NCI-H2171 treated with DMSO at 0.1 percent for 48 hours (cell line): ENCODE measurements around the gene SHCBP1L.

Experiments
- DNase-seq: peaks from one replicate; lab custom pipeline; 2025; lab: John Stamatoyannopoulos, UW

The SHCBP1L gene

DNA sequence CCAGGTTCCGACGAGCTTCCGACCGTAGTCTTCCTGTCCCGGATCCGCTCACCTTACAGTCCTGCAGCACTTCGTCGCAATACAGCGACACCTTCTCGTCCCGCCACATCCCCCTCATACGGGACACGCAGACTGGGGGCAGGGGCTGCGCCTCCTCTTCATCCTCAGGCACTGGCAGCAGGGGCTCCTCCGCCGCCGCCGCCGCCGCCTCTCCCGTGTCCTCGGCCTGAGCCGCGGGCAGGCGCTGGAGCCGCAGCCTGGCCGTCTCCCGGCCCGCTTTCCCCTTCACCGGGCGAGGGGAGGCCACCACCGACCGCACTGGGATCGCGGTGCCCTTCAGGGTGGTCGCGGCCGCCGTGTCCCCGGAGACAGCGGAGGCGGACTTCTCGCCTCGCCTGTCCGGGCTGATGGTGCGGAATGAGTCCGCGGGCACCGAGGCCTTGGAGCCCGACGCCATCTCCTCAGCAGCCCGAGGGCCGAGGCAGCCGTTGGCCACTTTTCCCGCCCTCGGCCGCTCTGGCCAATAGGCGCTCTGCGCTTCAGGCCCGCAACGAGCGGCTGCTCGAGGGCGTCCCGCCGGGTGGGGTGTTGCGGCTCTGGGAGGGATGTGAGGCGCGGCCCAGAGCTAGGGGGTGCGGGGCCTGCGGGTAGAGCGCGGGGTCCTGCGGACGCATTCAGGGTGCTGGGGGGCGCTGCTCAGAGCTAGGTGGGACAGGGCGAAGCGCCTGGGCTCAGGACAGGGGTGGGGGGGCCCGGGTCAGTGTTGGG, at the start of gene SHCBP1L:
Gene SHCBP1L, minus strand, starts transcription at position 490 of the 768 bp plus-strand sequence. Its CDS starts 33 bp downstream, at position 457.
- no peak for DNase-seq

DNA sequence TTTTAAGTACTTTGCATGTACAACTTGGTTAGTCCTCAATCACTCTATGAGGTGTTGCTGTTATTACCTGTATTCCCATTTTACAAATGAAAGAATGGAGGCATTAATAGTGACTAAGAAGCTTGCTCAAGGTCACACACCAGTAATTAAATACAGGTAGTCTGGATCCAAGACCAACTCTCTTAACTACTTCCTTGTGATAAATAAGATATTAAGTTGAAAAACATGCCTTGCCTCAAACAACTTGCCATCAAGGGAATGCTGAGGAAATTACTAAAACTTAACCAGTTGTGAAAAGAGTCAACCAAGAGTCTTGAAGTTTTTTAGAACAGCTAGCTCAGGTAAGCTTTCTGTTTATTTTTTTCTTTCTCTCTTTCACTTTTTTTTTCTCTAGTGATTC, 49.3 kb upstream of the SHCBP1L start:
- no peak for DNase-seq

DNA sequence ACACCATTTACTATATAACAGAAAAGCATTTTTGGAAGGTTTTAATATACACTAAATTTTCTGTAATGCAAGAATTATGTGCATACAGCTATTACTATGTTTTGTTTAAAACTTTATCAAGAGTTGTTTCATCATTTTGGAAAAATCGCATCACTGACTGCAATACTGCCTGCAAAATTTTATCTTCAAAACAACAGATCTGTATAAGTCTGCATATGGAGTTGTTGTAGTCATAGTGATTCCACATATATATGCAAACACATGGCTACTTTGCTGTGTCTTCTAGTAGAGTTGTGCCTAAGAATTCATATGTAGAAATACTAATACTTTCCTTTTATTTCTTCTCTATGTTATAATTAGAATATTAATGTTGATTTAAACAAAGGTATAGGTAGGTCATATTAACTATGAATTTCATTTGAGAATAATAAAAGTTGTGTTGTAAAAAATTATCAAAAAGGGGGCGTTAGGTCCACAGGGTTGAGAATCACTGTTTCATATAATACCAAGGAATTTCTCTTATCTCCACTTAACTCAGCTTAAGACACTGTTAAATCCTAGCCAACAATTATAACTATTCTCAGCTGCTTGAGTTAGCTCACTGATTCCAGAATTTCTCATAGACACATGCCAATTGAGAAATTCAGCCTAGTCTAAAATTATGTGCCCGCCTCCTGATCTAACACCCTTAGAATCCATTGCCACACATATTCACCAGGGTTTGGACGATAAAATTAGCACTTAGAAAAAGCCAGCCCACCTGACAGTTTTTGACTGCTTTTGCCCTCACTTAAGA, 47.4 kb upstream of the SHCBP1L start:
- DNase-seq: no peak

DNA sequence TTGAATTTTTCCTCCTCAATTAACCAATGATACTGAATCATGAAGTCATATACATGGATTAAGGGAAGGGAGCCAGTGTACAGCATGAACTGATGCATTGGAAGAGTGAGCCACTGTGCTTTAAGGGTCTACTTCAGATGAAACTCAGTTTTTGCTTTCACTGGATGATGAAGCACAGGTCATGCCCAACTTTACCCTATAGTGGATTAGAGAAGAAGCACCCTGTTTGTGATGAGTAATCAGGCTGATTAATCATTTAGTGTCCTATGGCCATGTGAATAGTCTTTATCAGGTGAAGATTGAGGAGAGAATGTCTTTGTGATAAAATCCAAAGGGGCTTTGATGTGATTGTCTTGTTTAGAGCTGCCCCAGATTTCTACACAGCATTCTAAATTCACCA, 45.5 kb upstream of the SHCBP1L start:
- no peak for DNase-seq

DNA sequence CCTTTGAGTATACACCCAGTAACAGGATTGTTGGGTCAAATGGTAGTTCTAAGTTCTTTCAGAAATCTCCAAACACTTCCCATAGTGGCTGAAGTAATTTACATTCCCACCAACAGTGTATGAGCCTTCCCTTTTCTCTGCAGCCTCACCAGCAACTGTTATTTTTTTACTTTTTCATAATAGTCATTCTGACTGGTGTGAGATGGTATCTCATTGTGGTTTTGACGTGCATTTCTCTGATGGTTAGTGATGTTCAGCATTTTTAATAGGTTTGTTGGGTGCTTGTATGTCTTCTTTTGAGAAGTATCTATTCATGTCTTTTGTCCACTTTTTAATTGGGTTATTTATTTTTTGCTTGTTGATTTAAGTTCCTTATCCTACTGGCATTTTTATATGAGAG, 43.9 kb upstream of the SHCBP1L start:
- no peak for DNase-seq

DNA sequence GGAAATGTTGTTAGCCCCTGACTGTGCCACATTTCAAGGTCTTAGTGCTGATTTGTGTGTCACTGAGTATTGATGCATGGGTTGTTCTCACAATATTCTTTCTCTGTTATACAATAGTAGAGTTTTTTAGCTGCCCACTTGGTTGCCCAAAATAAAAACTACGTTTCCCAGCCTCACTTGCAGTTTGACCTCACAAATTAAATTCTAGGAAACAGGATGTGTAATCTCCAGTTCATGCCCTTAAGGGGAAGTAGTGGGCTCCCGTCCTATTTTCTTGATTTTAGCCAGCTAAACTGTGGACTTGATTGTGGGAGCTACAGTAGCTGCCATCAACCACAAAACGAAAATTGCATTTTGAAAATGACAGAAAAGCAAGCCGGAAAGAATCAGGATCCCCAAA, 42.9 kb upstream of the SHCBP1L start:
- DNase-seq: no peak

DNA sequence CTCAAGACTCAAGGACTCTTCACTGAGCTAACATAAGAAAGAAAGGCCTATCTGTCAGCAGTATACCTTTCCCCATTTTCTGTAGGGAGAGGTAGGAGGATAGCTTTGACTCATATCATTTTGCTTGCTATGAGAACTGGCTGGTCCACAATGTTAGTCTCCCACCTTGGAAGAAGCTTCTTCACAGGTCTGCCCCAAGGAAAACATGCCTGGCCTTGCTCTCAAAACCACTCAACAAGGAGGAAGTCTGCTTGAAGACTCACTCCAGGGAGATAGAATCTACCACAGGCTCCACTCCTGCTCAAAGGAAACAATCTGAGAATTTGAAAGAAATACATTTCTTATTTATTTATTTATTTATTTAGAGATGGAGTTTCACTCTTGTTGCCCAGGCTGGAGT, 40.8 kb upstream of the SHCBP1L start:
- DNase-seq: no peak

DNA sequence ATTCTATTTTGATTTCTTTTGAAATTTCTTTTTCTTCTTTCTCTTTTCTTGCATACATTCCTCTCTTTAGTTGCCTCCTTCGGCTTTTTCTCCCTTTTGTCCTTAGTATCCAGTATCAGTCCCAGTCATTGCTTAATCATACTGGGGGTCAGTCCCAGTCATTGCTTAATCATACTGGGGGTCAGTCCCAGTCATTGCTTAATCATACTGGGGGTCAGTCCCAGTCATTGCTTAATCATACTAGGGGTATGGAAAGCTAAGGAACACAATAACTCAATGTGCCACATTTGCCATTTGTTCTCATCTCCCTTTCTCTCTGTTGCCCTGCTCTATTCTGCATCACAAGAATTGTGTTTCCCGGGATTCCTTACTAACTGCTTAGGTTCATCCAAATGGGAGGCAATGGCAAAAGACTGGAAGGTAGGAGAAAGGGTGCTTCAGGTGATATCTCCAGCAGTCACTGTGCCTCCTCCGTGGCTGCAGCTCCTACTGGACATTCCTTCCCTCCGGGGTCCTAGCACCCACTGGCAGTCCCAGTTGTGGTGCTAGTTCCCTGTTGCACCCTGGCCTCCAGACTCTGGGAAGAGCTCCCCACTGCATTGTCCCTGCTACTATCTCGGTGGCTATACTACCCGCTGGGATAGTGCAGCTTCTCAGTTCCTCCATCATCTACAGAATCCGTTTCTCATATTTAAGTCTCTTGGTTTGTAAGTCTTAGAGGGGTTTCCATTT, 37.6 kb upstream of the SHCBP1L start:
- no peak for DNase-seq

DNA sequence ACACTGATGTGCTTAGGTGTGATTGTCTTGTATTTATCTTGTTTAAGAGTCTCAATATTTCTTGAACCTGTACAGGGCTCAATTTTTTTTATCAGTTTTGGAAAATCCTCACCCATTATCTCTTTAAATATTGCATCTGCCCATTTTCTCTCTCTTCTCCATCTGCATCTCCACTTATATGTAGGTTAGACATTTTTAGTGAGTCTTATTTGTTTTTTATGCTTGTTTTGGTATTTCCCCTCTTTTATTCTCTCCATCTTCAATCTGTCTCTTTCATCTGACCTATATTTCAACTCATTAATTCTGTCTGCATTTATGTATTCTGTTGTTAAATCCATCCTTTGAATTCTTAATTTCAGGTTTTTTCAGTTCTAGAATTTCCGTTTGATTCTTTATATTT, 32.9 kb upstream of the SHCBP1L start:
- no peak for DNase-seq

DNA sequence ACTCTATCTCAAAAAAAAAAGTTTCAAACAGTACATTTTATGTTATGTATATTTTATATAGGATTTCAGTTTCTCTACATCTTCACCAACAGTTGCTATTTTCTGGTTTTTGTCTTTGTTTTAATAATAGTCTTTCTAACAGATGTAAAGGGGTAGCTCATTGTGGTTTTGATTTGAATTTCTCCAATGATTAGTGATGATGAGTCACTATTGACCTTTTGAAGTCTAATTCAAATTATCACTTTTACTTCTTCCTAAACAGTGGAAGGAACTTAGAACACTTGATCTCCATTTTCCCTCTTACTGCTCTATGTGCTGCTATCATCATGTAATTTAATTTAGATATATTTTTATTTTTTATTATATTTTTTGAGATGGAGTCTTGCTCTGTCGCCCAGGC, 31.7 kb upstream of the SHCBP1L start:
- DNase-seq: no peak

DNA sequence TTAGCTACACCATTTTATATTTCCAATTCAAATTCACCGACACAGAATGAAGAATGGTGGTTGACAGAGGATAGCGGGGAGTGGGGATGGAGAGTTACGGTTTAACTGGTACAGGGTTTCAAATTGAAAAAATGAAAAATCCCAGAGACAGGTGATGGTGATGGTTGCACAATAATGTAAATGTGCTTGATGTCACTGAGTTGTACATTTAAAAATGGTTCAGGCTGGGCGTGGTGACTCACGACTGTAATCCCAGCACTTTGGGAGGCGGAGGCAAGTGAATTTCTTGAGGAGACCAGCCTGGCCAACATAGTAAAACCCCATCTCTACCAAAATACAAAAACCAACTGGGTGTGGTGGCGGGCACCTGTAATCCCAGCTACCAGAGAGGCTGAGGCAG, 31.2 kb upstream of the SHCBP1L start:
- no peak for DNase-seq

DNA sequence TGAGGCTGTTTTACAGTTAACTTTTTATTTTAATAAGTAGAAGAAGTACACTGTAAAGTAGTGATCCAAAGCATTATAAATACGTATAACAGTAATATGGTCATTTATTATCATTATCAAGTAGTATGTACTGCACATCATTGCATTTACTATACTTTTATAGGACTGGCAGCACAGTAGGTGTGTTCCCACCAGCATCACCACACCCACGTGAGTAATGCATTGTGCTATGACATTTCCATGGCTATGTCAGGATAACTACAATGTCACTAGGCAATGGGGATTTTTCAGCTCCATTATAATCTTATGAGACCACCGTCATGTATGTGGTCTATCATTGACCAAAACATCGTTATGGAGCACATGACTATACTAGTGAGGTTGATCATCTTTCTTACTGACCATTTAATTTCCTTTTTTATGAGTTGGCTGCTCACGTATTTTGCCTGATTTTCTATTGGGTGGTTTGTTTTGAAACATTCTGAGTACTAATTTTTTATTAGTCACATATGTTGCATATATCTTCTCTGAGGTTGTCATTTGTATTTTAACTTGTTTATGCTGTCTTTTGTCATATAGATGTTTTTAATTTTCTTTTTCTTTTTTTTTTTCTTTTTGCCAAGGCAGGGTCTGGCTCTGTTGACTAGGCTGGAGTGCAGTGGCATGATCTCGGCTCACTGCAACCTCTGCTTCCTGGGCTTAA, 25.3 kb upstream of the SHCBP1L start:
- DNase-seq: no peak

DNA sequence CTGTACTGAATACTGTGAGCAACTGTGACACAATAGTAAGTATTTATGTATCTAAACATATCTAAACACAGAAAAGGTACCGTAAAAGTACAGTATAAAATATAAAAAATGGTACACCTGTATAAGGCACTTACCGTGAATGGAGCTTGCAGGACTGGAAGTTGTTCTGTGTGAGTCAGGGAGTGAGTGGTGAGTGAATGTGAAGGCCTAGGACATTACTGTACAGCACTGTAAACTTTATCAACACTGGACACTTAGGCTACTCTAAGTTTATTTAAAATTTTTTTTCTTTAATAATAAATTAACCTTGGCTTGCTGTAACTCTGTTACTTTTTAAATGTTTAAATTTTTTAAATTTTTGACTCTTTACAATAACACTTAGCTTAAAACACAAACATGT, 24.5 kb upstream of the SHCBP1L start:
- DNase-seq: no peak

DNA sequence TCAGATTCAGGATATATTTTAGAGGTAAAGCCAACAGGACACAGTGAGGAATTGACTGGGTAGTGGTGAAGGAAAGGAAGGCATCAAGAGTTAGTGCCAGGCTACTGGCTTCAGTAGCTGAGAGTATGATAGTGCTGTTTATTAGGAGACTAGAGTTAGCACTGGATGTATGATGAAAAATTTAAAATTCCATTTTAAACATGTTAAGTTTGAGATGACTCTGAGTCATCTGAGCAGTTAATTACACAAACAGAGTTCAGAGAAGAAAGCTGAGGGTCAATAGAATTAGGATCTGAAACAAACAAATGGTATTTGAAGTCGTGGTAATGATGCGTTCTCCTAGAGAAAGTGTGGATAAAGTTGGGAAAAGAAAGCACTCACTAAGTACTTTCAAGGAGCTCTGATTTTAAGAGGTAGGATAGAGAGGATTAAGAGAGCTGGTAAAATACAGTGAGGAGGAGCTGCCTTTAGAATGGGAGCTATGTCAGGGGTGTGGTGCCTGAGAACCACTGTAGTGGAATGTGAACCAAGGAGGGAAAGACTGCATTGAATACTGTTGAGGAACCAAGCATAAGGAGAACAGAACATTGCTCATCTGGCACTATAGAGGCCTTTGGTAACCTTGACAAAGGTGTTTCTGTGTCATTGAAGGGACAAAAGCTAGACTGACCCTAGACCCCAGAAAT, 21.7 kb upstream of the SHCBP1L start:
- no peak for DNase-seq

DNA sequence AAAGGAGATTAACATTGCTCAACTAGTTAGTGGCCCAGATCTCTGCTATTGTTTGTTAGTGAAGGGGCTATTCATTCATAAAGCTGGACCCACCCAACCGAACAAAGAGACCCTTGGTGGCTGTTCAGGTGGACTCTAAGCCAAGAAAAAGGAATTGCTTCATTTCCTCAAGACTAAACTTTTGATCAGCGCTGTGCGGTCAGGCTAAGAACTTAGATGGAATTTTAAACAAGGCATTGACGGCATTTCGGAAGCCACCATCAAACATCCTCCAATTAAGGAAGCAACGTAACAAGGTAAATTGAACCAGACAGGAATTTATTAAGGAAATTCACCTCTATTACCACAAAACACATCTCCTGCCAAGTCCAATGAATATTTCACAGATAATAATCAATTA, 19.9 kb upstream of the SHCBP1L start:
- no peak for DNase-seq

DNA sequence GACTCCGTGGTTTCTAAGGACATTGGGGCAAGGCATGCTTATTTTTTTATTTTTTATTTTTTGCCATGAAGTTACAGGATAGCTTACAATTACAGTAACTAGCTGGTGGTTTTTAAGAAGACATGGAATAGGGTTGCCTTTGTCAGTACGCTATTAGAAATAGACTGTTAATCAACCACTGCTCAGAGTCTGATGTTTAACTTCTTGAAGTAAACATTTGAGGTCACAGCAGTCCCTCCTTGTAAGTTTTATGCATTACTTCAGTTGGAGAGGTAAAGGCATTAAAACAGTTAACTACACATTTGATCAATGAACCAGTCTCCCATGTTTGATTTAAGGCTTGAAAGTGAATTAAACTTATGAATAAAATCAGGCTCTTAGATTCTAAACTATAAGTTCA, 19.3 kb upstream of the SHCBP1L start:
- DNase-seq: no peak

DNA sequence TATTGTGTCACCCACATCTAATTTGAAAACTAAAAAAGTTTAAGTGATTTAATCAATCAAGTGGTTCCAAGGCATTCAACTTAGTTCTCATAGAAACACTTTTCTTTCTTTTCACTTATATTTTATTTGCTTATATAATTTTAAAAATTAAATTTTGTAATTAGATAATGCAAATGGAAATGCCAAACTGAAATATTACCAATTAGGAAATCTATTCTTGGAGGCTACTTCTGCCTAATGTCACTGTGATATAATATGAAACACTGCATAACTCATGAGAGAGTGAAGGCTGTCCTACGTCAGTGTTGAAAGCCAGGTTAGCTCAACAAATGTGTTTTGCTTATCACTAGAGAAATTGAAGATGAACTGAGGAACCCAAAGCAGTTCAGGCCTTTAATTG, 18.3 kb upstream of the SHCBP1L start:
- no peak for DNase-seq

DNA sequence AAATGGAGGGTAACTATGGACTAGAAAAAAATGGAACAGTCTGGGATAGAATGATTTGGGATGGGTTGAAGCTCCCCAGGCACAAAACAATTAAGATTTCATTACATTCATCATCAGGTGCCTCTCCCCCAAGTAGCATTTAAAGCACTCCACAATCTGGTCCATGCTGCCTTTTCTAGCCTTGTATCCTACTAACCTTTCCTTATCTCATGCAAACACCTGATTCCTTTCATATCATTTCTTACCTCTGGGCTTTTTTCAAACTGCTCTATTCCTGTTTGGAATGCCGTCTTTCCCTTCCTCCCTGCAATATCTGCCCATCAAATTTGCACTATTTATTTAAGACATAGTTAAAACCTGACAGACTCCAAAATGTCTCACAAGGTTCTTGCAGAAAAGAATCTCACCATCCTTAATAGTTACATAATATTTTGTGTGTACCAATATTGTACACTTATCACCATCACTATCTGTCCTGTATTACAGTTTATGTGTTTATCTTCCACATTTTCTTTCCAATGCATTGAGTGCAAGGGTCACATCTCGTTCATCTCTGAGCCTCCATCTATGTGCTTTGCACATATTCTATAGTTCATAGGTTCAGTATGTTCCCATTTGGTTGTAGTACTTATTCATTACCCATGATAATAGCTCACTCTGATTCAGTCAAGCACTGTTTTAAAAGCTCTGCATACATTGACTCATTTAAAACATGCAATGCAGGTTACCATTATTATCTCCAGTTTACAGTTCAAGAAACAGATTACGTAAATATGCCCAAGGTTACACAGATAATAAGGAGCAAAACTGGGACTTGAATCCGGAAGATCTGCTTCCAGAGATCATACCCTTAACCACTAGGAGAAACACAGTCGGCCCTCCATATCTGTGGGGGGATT, 16.1 kb upstream of the SHCBP1L start:
- no peak for DNase-seq

DNA sequence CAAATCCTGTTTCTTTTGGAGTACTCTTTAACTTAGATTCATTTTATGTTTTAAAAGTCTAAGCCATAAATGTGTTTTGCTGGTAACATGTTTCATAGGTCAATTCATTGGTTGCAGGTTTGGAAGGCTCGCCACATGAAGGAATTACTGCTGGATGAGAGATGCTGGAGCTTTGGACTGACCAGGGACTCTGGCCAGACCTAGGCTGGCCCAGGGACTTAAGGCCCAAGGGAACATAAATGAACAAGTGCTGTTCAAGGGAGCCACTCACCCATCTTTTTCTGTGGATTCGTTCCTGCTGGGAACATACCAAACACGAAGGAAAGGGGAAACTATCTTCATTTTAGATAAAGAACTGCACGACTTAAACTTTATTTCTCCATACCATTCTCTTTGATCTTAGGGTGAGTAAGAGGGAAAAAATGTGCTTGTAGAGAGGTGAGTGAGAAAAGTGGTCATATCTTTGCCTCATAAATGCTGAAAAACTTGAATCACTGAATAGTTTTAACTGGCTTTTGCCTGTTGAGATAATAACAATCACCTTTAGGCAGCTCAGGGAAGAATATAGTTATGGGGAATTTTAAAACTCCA, 15.3 kb upstream of the SHCBP1L start:
- DNase-seq: no peak

DNA sequence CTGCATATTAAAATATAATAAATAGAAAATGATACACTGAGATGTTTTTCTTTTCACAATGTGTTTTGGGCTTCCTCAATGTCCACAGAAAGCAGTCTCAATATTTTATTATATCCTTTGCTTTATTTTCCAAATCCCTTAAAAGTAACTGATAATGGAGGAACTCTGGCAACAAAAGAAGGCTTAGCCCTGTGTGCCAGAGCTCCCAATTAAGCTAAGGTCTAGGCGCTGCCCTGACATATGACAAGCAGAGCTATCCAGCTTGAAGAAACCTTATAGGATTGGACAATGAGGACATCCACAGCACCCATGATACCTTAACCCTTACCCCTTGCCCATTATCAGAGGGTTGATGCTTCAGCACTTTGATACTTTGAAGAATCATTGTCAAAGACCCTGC, 12.9 kb upstream of the SHCBP1L start:
- no peak for DNase-seq
